ENCODE data around the gene SUGCT.

DNA sequence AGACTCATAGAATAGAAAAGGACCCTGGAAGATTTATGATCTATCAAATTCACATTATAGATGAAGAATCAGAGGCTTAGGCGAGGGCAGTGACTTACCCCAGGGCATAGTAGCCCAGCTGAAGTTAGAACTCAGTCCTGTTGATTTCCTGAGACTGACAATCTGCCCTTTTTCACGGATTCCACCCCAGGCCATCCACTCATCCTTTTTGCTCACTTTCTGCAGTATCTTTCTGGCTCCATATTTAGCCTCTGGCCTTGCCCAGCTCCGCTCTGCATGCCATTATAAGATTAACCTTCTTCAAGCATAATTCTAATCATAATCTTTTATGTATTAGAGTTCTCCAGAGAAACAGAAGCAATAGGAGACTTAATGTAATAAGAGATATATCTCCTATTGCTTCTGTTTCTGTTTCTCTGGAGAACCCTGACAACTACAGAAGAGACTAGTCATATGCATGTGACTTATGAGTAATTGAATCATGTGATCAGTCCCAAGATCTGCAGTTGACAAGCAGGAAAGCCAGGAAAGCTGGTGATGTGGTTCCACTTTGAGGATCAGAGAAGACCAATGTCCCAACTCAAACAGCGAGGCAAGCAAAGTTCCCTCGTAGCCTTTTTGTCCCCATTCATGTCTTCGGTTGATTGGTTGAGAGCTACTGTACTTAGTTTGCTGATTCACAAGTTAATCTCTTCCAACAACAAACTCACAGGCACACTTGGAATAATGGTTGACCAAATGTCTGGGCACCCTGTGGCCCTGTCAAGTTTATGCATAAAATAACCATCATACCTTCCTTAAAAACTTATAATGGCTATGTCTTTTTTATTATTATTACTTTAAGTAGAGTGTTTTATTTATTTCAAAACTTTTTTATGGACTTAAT lies 412.1 kb downstream of the SUGCT start:
- TF ChIP-seq POLR2A (IDR thresholded peaks at IDR 0.05; ENCODE audit: low read depth, low read length) (no peak), POLR2AphosphoS5 (IDR thresholded peaks at IDR 0.05; ENCODE audit: low read depth, low read length) (no peak), TAF1 (IDR thresholded peaks at IDR 0.05; ENCODE audit: low read depth, low read length) (no peak)
